Dendritic cell treated with granulocyte-macrophage colony-stimulating factor and Interleukin-4, amounts not matched to agents 40 ng/mL and 50 ng/mL, for 4 days (primary cell): ENCODE data around the gene SLFN13.
A peak's percentile ranks its signal among the peaks of the same experiment; 100 is the strongest.
"Not testable (repeated sequence)": the region's sequence is repeated elsewhere in the genome, so short reads cannot be mapped to it uniquely, and the experiment has no call there.

Experiments used
- H3K27ac Mint-ChIP-seq: one replicate; pipeline ENCODE4 v1.8.0; 2022; ENCODE audit warnings: mild to moderate bottlenecking, mixed read lengths
- H3K27me3 Mint-ChIP-seq: one replicate; pipeline ENCODE4 v1.8.0; 2022; ENCODE audit warnings: mild to moderate bottlenecking, mixed read lengths
- H3K36me3 Mint-ChIP-seq: one replicate; pipeline ENCODE4 v1.8.0; 2022; ENCODE audit warnings: low read depth, mixed read lengths
- H3K4me1 Mint-ChIP-seq: one replicate; pipeline ENCODE4 v1.8.0; 2022; ENCODE audit warnings: low read depth, mixed read lengths
- H3K4me3 Mint-ChIP-seq: one replicate; pipeline ENCODE4 v1.8.0; 2022; ENCODE audit warnings: mild to moderate bottlenecking, moderate library complexity, mixed read lengths
- H3K9me3 Mint-ChIP-seq: one replicate; pipeline ENCODE4 v1.8.0; 2022; ENCODE audit warnings: mixed read lengths
- intact Hi-C: fragments of 100-400 bp; cut with micrococcal nuclease; formaldehyde crosslinking; loops from one replicate; pipeline ENCODE4 v1.15.0; 2022

The SLFN13 gene

GRCh38 chr17:35416659-35417058 is 31.9 kb downstream of the SLFN13 start:
- no peaks in the 10 kb centered on the region for H3K27me3 Mint-ChIP-seq
- peaks cover 12% of the 10 kb centered on the region for H3K9me3 Mint-ChIP-seq
- intact Hi-C loops, result no loop called here
- no peak overlapping the region for H3K27ac Mint-ChIP-seq
- H3K36me3 Mint-ChIP-seq, result peaks cover 69% of the 10 kb centered on the region
- H3K4me3 Mint-ChIP-seq, result no peak overlapping the region
- peaks cover 9% of the 10 kb centered on the region for H3K4me1 Mint-ChIP-seq

GRCh38 chr17:35414707-35415106 is 33.9 kb downstream of the SLFN13 start:
- intact Hi-C loops, H3K27me3 Mint-ChIP-seq, H3K4me3 Mint-ChIP-seq, H3K27ac Mint-ChIP-seq, H3K4me1 Mint-ChIP-seq: not testable (repeated sequence)
- Mint-ChIP-seq H3K36me3 (peaks cover 66% of the 10 kb centered on the region), H3K9me3 (peaks cover 12% of the 10 kb centered on the region)

GRCh38 chr17:35414247-35414646 is 34.3 kb downstream of the SLFN13 start:
- H3K36me3 Mint-ChIP-seq, result peaks cover 66% of the 10 kb centered on the region
- peaks cover 9% of the 10 kb centered on the region for H3K4me1 Mint-ChIP-seq
- no peak overlapping the region for H3K4me3 Mint-ChIP-seq
- intact Hi-C loops, result no loop called here
- no peak overlapping the region for H3K27ac Mint-ChIP-seq
- peaks cover 12% of the 10 kb centered on the region for H3K9me3 Mint-ChIP-seq
- H3K27me3 Mint-ChIP-seq, result no peaks in the 10 kb centered on the region

GRCh38 chr17:35407531-35407930 is 41.0 kb downstream of the SLFN13 start:
- H3K36me3 Mint-ChIP-seq, result peaks cover 44% of the 10 kb centered on the region
- H3K27me3 Mint-ChIP-seq, result no peaks in the 10 kb centered on the region
- no peak overlapping the region for H3K4me3 Mint-ChIP-seq
- no peaks in the 10 kb centered on the region for H3K4me1 Mint-ChIP-seq
- intact Hi-C loops, result loop anchor here (10.0 kb wide), 1 partner anchor 93 kb away; no protein-coding TSS in a partner anchor
- no peak overlapping the region for H3K27ac Mint-ChIP-seq
- H3K9me3 Mint-ChIP-seq, result no peaks in the 10 kb centered on the region

GRCh38 chr17:35406568-35406967 is 42.0 kb downstream of the SLFN13 start:
- H3K27ac Mint-ChIP-seq, result no peak overlapping the region
- H3K27me3 Mint-ChIP-seq, result peaks cover 2% of the 10 kb centered on the region
- H3K36me3 Mint-ChIP-seq, result peaks cover 37% of the 10 kb centered on the region
- H3K4me3 Mint-ChIP-seq, result no peak overlapping the region
- no peaks in the 10 kb centered on the region for H3K4me1 Mint-ChIP-seq
- H3K9me3 Mint-ChIP-seq, result no peaks in the 10 kb centered on the region
- intact Hi-C loops, result loop anchor here (10.0 kb wide), 1 partner anchor 92 kb away; no protein-coding TSS in a partner anchor

GRCh38 chr17:35404360-35404759 is 44.2 kb downstream of the SLFN13 start:
- Mint-ChIP-seq H3K36me3 (peaks cover 20% of the 10 kb centered on the region), H3K4me3 (no peak overlapping the region), H3K4me1 (no peaks in the 10 kb centered on the region), H3K9me3 (no peaks in the 10 kb centered on the region), H3K27ac (no peak overlapping the region), H3K27me3 (peaks cover 2% of the 10 kb centered on the region)
- intact Hi-C loops, result loop anchor here (10.0 kb wide), 1 partner anchor 90 kb away; no protein-coding TSS in a partner anchor

- H3K4me1 Mint-ChIP-seq, result peaks cover 37% of the 10 kb centered on the region
- H3K4me3 Mint-ChIP-seq, H3K27ac Mint-ChIP-seq, H3K27me3 Mint-ChIP-seq, H3K36me3 Mint-ChIP-seq, intact Hi-C loops, H3K9me3 Mint-ChIP-seq: not testable (repeated sequence)
Observed at GRCh38 chr17:35393783-35394182, 54.8 kb downstream of the SLFN13 start.

- Mint-ChIP-seq H3K4me3 (no peak overlapping the region), H3K27ac (no peak overlapping the region), H3K9me3 (no peaks in the 10 kb centered on the region), H3K4me1 (peaks cover 50% of the 10 kb centered on the region), H3K36me3 (no peaks in the 10 kb centered on the region), H3K27me3 (peaks cover 2% of the 10 kb centered on the region)
- intact Hi-C loops, result no loop called here
Observed at GRCh38 chr17:35390663-35391062, 57.9 kb downstream of the SLFN13 start.

- no peaks in the 10 kb centered on the region for H3K36me3 Mint-ChIP-seq
- no peak overlapping the region for H3K4me3 Mint-ChIP-seq
- peaks cover 2% of the 10 kb centered on the region for H3K27me3 Mint-ChIP-seq
- intact Hi-C loops, result no loop called here
- peak overlapping the region; percentile 30 for H3K27ac Mint-ChIP-seq
- no peaks in the 10 kb centered on the region for H3K9me3 Mint-ChIP-seq
- H3K4me1 Mint-ChIP-seq, result peaks cover 50% of the 10 kb centered on the region
Observed at GRCh38 chr17:35390156-35390555, 58.4 kb downstream of the SLFN13 start.

GRCh38 chr17:35387496-35387895 is 61.1 kb downstream of the SLFN13 start:
- H3K27me3 Mint-ChIP-seq, result peaks cover 2% of the 10 kb centered on the region
- peaks cover 41% of the 10 kb centered on the region for H3K4me1 Mint-ChIP-seq
- H3K27ac Mint-ChIP-seq, result no peak overlapping the region
- H3K9me3 Mint-ChIP-seq, result no peaks in the 10 kb centered on the region
- intact Hi-C loops, result no loop called here
- H3K36me3 Mint-ChIP-seq, result no peaks in the 10 kb centered on the region
- H3K4me3 Mint-ChIP-seq, result no peak overlapping the region
